C4-2B (cell line): ENCODE measurements around the gene C1orf21.

ENCODE experiments used
- CTCF ChIP-seq: fragments of 450-650 bp; conservative IDR thresholded peaks from 2 replicates; pipeline ENCODE4 v1.5.1; 2017; ENCODE audit warnings: mild to moderate bottlenecking
- ZFX ChIP-seq: fragments of 450-650 bp; IDR thresholded peaks from 2 replicates; pipeline ENCODE4 v1.6.1; 2017

GRCh38 chr1:184559117-184559713, 172.4 kb downstream of the C1orf21 start:
- TF ChIP-seq CTCF, result no peak
- TF ChIP-seq ZFX, result no peak
